A673 (cell line): ENCODE measurements around the gene LHX1.

Experiments used
- EZH2 ChIP-seq: fragments of 200-600 bp; sonication (generic); IDR thresholded peaks from 2 replicates; pipeline ENCODE4 v1.6.1; 2017; ENCODE audit warnings: borderline replicate concordance, low read depth, mild to moderate bottlenecking, mixed read lengths, antibody characterized with exemption, low read length; ENCODE audit not compliant: poor library complexity, severe bottlenecking
- TF ChIP-seq, protein P1 (sequence below): fragments of 300-800, 200-600 bp; sonication (generic); conservative IDR thresholded peaks from 2 replicates; pipeline ENCODE4 v1.5.1; 2017; ENCODE audit warnings: low read depth, mild to moderate bottlenecking, antibody characterized with exemption, low read length, moderate library complexity, mixed read lengths

GRCh38 chr17:36920032-36921005 is 17.0 kb upstream of the LHX1 start:
- TF ChIP-seq, protein P1, sequence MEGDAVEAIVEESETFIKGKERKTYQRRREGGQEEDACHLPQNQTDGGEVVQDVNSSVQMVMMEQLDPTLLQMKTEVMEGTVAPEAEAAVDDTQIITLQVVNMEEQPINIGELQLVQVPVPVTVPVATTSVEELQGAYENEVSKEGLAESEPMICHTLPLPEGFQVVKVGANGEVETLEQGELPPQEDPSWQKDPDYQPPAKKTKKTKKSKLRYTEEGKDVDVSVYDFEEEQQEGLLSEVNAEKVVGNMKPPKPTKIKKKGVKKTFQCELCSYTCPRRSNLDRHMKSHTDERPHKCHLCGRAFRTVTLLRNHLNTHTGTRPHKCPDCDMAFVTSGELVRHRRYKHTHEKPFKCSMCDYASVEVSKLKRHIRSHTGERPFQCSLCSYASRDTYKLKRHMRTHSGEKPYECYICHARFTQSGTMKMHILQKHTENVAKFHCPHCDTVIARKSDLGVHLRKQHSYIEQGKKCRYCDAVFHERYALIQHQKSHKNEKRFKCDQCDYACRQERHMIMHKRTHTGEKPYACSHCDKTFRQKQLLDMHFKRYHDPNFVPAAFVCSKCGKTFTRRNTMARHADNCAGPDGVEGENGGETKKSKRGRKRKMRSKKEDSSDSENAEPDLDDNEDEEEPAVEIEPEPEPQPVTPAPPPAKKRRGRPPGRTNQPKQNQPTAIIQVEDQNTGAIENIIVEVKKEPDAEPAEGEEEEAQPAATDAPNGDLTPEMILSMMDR = no peak
- no peak for TF ChIP-seq EZH2
